A673 (cell line): ENCODE data around the gene MDFI. TPM values are rescaled to one million over a fixed set of nuclear protein-coding genes. Genes with fewer than 3 reads are reported as not detected.

Experiments
- BruUV-seq: library from RNA; stranded (reverse); fragments of 400-500 nt; replicated peaks from 2 replicates; lab custom pipeline; 2021; lab: Mats Ljungman, UMichigan
- CTCF ChIA-PET: fragments of 300-600 bp; sonication (Branson Sonifier 250); formaldehyde crosslinking; loops from one replicate; lab custom pipeline; 2022; ENCODE audit warnings: antibody characterized with exemption; lab: Charles Lee
- POLR2A ChIA-PET: fragments of 300-600 bp; sonication (Branson Sonifier 250); formaldehyde crosslinking; loops from one replicate; lab custom pipeline; 2022; ENCODE audit warnings: antibody characterized with exemption; ENCODE audit not compliant: low non-redundant PET; lab: Charles Lee
- DNase-seq: peaks from one replicate; pipeline ENCODE4 v3.0.0-alpha.2; 2015; ENCODE audit warnings: low spot score
- H3K27ac ChIP-seq: fragments of 200-600 bp; sonication (generic); 2 replicates; pipeline ENCODE4 v1.5.1; 2016; ENCODE audit warnings: mixed run types, low read depth, mild to moderate bottlenecking, mixed read lengths, antibody characterized with exemption, low read length; ENCODE audit not compliant: poor library complexity, severe bottlenecking
- H3K27me3 ChIP-seq: fragments of 200-600 bp; sonication (generic); replicated peaks from 2 replicates; pipeline ENCODE4 v1.6.1; 2017; ENCODE audit warnings: mixed run types, low read depth, mild to moderate bottlenecking, mixed read lengths, antibody characterized with exemption, low read length; ENCODE audit not compliant: insufficient read depth, poor library complexity
- H3K36me3 ChIP-seq: fragments of 200-600 bp; sonication (generic); 2 replicates; pipeline ENCODE4 v1.6.1; 2016; ENCODE audit warnings: mixed run types, mild to moderate bottlenecking, mixed read lengths, antibody characterized with exemption, low read length; ENCODE audit not compliant: insufficient read depth, poor library complexity, severe bottlenecking
- H3K4me1 ChIP-seq: fragments of 200-600 bp; sonication (generic); 2 replicates; pipeline ENCODE4 v1.6.1; 2017; ENCODE audit warnings: mixed run types, mild to moderate bottlenecking, mixed read lengths, antibody characterized with exemption, low read length; ENCODE audit not compliant: insufficient read depth, poor library complexity, severe bottlenecking
- H3K4me3 ChIP-seq: fragments of 200-600 bp; sonication (generic); 2 replicates; pipeline ENCODE4 v1.5.1; 2016; ENCODE audit warnings: low read depth, mixed run types, mild to moderate bottlenecking, mixed read lengths, low read length; ENCODE audit not compliant: poor library complexity, severe bottlenecking
- H3K9me3 ChIP-seq: fragments of 200-600 bp; sonication (generic); 2 replicates; pipeline ENCODE4 v1.6.1; 2016; ENCODE audit warnings: mixed run types, low read depth, mild to moderate bottlenecking, mixed read lengths, antibody characterized with exemption, low read length; ENCODE audit not compliant: poor library complexity, severe bottlenecking
- EZH2 ChIP-seq: fragments of 200-600 bp; sonication (generic); IDR thresholded peaks from 2 replicates; pipeline ENCODE4 v1.6.1; 2017; ENCODE audit warnings: borderline replicate concordance, low read depth, mild to moderate bottlenecking, mixed read lengths, antibody characterized with exemption, low read length; ENCODE audit not compliant: poor library complexity, severe bottlenecking
- intact Hi-C: fragments of 100-400 bp; cut with micrococcal nuclease; formaldehyde crosslinking; loops from one replicate; pipeline ENCODE4 v1.10.0; 2022; ENCODE audit not compliant: unreplicated experiment
- total RNA-seq: library from RNA; stranded (reverse); gene quantifications from 2 replicates; pipeline ENCODE4 v1.2.3, GENCODE V29; 2021
- TF ChIP-seq, protein P1 (sequence below): fragments of 300-800, 200-600 bp; sonication (generic); conservative IDR thresholded peaks from 2 replicates; pipeline ENCODE4 v1.5.1; 2017; ENCODE audit warnings: low read depth, mild to moderate bottlenecking, antibody characterized with exemption, low read length, moderate library complexity, mixed read lengths

The MDFI gene
- total RNA-seq, 1 experiment from 2014 or later, result 342 TPM

GRCh38 chr6:41643899-41644269, 5.6 kb downstream of the MDFI start:
- intact Hi-C loops, result loop anchor here (5.0 kb wide), 1 partner anchor 38 kb away; no protein-coding TSS in a partner anchor
- peak overlapping the region; percentile 92 for H3K27ac ChIP-seq
- TF ChIP-seq EZH2, result no peak
- TF ChIP-seq, protein P1, sequence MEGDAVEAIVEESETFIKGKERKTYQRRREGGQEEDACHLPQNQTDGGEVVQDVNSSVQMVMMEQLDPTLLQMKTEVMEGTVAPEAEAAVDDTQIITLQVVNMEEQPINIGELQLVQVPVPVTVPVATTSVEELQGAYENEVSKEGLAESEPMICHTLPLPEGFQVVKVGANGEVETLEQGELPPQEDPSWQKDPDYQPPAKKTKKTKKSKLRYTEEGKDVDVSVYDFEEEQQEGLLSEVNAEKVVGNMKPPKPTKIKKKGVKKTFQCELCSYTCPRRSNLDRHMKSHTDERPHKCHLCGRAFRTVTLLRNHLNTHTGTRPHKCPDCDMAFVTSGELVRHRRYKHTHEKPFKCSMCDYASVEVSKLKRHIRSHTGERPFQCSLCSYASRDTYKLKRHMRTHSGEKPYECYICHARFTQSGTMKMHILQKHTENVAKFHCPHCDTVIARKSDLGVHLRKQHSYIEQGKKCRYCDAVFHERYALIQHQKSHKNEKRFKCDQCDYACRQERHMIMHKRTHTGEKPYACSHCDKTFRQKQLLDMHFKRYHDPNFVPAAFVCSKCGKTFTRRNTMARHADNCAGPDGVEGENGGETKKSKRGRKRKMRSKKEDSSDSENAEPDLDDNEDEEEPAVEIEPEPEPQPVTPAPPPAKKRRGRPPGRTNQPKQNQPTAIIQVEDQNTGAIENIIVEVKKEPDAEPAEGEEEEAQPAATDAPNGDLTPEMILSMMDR, result no peak
- peaks cover 88% of the 10 kb centered on the region for H3K4me1 ChIP-seq
- peaks cover 62% of the 10 kb centered on the region for H3K36me3 ChIP-seq
- no TSS peak for BruUV-seq
- DNase-seq, result no peak
- POLR2A ChIA-PET, result no interaction called here
- H3K9me3 ChIP-seq, result no peaks in the 10 kb centered on the region
- H3K27me3 ChIP-seq, result no peaks in the 10 kb centered on the region
- H3K4me3 ChIP-seq, result peak overlapping the region; percentile 30
- CTCF ChIA-PET, result no interaction called here

GRCh38 chr6:41644297-41644879, 6.1 kb downstream of the MDFI start:
- no TSS peak for BruUV-seq
- intact Hi-C loops, result loop anchor here (5.0 kb wide), 1 partner anchor 38 kb away; no protein-coding TSS in a partner anchor
- ChIA-PET CTCF (no interaction called here), POLR2A (no interaction called here)
- Histone ChIP-seq H3K4me1 (peaks cover 93% of the 10 kb centered on the region), H3K9me3 (no peaks in the 10 kb centered on the region), H3K4me3 (peak overlapping the region; percentile 30), H3K27ac (peak overlapping the region; percentile 92), H3K36me3 (peaks cover 67% of the 10 kb centered on the region), H3K27me3 (no peaks in the 10 kb centered on the region)
- TF ChIP-seq, protein P1, result no peak
- no peak for TF ChIP-seq EZH2
- DNase-seq, result peak; percentile 79

DNA sequence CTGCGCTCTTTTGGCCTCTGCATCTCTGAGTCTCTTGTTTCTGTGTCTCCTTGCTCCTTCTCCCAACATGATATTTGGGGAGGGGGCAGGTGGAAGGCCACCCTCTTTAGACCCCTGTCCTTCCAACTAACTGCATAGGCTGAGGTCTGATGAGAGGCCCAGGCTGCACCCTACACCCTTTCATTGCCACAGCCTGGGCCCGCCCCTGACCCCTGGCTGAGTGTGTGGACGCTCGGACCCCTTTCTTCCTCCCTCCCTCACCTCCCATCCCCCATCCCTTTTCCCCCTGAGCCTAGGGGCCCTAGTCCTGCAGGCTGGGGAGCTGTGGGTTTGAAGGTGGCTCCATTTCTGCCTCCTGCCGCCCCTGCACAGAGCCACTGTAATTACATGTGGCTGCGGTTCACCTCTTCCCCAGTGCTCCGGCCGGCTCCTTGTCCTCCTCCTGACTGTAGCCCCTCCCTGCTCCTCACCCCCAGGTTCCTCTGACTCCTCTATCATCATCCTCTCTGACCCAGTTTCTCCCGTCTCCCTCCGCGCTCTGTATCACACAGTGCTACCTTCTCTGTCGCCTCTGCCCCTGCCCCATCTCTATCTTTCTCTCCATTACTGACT, 6.8 kb downstream of the MDFI start:
- H3K27ac ChIP-seq, result peak overlapping the region; percentile 92
- no peak for TF ChIP-seq EZH2
- TF ChIP-seq, protein P1, result no peak
- H3K4me3 ChIP-seq, result peak overlapping the region; percentile 30
- CTCF ChIA-PET, result no interaction called here
- H3K36me3 ChIP-seq, result peaks cover 74% of the 10 kb centered on the region
- no TSS peak for BruUV-seq
- intact Hi-C loops, result no loop called here
- H3K4me1 ChIP-seq, result peaks cover 90% of the 10 kb centered on the region
- no peaks in the 10 kb centered on the region for H3K27me3 ChIP-seq
- no peaks in the 10 kb centered on the region for H3K9me3 ChIP-seq
- POLR2A ChIA-PET, result no interaction called here
- no peak for DNase-seq
